ENCODE results near the gene PABPC3.

PABPC3 gene

DNA sequence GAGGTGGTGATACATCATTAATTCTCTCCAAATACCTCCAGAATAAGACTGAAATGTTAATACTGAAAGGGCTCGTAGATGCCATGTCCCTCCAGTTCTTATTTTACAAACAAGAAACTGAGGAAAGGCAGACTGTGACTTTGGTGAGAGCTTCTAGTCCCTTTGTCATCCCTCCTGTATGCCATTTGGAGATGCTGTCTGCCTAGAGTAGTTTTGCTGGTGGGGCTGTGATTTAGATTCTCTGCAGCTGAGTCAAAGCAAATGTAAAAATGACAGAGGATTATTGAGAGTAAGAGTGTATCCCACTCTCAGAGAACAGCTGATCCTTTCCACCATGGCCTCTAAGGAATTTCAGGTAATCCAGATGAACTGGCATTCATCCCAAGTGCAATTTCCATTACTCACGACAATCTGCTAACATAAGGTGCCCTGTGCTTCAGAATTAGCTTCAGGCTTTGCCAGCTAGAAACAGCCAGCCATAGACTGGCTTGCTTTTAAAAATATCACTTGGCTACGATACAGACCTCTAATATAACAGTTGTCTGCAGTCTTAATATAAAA lies 16.8 kb downstream of the PABPC3 start:
- FAIRE-seq: no peak

DNA sequence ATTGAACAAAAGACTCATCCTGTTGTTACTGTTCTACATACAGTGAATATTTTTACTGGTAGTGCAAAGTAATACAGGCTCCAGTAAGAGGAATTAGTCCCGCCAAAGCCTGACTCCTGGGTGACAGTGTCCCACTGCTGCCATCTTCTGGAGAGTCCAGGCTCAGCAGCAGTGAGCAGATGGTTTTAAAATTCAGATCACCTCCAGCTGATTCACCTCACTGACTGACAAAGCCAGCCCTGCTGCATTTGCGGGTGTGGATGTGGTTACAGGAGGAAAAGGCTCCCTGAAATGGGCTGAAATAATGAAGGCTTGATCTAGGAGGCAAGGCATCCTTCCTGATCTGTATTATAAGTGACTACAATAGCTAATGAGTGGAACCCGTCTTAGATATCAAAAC lies 18.3 kb downstream of the PABPC3 start:
- peak; percentile 39 for FAIRE-seq

DNA sequence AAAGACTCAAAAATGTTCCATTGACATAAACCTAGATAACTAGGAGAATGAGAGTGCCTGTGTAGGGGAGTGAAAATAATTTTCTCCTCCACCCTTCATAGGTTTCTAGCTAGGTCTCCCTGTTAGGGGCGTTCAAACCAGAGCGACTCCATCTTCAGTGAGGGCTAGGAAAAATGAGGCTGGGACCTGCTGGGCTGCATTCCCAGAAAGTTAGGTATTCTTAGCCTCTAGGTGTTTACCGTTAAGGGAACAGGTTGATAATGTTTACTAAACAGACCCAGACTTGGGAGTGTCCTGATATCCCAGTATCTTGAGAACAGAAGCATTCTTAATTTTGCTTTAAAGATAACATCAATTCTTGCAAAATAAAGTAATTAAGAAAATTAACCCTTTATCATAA lies 20.1 kb downstream of the PABPC3 start:
- FAIRE-seq: no peak

DNA sequence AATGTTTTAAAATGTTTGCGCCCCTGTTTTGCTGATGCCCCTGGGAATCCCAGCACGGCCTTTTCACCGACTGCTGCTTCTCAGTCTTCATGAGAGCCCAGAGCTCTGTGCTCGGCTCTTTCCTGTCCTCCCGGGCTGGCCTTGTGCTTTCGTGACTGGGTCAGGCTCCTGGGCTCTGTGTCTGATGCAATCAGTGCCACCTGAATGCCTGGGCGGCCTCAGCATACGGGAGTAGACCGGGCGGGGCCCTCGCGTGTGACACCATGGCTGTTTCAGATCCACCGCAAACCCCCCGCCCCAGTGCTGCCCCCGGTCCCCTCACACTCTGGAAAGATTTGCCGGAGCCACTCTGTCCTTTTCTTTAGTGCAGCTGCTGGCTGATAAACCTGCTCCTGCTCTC lies 21.4 kb downstream of the PABPC3 start:
- no peak for FAIRE-seq

DNA sequence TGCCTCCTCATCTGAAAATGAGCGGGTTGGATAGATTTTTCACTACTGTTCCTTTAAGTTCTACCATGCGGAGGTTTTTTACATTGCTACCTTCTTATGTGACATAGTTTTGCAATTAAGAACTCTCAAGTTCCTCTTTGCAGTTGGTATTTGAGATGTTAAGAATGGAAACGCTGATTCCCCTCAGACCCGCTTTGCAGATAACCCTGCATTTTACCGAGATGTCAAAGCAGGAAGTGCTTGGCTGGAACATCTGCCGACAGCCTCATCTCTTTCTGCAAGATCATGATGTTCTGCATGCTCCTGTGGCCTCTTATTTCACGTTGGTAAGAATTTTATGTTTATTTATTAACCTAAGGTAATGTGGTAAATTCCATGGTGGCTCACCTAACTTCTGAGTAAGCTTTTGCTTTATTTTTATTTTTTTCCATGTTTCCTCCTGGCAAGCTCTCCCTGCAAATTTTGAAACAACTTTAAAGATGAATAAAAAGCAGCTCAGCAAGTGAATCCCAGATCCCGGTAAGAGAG lies 22.5 kb downstream of the PABPC3 start:
- no peak for FAIRE-seq

DNA sequence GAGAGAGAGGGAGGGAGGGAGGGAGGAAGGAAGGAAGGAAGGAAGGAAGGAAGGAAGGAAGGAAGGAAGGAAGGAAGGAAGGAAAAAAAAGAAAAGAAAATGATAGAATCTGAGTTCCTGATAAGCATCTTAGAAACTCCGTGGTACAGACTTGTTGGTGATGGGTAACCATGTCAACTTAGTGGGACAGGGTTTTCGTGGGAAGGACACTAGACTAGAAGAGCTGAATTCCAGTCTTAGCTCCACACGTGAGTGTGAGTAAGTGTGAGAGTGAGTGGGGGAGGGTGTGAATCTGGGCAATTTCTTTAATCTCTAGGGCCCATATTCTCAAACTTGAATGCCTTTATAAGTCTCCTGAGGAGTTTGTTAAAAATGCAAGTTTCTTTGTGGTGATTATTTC lies 35.0 kb downstream of the PABPC3 start:
- FAIRE-seq: no peak

DNA sequence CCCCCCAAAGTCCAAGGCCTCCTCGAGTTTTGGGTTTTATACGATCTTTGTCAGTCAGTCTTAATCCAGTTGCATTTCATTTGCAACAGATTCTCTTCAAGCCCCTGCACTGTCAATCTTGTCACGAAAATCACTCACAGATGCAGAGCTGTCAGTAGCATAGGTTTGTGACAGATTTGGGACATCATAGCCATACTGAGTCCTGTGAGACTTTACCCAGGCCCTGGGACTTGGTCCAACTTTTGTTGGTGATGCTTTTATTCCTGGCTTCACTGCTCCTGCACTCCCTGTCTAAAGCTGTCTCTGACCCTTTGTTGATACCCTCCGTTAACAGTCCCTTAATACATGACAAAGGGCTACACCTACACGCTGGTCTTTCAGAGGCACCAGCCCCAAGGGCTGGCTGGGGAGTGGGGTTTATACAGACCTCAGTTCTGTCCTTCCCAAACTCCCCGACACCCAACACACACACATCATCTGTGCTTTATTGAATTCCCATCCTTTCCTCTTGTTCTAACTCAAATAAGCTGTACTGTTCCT lies 36.0 kb downstream of the PABPC3 start:
- no peak for FAIRE-seq

DNA sequence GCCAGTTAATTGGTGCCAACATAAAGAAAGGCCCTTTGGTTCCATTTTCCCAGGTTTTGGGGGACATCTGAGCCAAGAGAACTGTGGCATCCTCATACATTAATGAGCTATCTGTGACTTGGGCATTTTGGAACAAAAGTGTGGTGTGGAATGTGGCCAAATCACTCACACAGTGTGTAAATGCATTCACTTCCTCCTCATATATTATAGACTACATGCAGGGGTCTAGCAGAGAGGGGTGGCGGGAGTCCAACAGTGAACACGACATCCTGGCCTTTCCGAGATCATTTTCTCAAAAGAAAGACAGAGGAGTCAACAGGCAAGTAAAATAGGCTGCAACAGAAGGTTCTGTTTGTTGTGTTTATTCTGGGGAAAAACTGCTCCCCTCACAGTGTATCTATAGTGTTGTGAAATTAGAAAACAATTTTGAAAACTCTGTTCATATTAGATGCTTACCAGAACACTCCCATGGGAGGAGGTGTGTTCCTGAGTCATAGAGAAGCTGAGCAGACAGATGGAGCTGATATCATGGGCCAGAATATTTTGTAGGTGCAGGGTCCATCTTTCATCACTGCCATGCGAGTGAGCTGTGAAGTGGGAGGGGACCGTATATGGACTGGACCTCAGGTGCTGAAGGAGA lies 36.9 kb downstream of the PABPC3 start:
- FAIRE-seq: no peak

DNA sequence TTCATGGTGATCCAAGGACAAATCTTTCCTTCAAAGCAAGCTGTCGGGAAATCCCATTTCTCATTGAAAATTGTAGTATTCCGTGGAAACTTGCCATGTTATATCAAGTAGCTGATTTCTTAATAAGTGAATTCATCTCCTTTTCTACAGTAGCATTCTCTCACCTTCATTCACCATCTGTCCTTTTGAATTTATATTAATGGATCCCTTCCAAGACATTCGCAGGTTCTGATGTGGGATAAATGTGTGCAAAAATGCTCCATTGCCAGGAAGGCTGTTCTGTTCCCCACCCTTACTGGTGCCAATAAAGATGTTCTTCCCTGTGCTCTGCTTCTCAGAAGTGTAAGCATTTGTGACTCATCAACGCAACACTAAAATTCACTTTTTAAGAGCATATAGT lies 40.0 kb downstream of the PABPC3 start:
- no peak for FAIRE-seq

DNA sequence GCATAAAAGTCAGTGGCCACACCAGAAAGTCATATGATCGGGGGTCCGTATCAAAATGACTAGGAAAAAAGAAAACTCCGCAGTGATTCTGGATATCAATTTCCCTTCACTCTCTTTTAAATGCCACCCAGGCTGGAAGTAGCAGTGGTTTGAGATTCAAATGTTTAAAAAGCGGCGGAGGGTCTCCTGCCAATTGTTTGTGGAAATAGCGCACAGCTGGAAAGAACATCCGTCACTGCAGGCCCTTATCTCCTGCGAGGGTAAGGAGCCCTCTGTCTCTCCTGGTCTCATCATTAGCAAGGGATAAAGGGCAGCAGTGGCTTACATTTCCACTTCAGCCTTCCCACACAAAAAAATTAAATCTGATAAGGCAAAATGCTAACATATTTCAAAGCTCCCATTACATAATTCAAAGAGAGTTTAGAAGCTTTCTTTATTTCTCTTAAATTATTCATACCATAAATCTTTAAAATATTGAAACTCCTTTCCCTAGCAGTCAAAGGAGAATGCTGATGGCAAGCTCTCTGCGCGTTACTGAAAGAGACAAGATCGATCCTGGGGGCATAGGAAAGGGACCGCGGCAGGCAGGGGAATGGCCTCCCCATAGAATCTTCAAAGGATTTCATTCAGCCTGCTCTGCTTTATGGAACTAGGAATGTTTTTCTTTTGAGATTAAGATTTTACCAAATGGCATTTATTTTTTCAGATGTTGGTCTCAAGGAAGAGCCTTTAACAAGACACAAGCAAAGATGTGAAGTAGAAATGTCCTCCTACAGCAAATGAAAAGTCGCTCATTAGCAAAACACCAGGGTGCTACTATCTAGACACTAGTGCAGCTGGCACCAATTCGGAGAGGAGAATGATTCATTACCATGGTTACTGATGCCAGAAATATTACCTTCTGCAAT lies 41.2 kb downstream of the PABPC3 start:
- no peak for FAIRE-seq

DNA sequence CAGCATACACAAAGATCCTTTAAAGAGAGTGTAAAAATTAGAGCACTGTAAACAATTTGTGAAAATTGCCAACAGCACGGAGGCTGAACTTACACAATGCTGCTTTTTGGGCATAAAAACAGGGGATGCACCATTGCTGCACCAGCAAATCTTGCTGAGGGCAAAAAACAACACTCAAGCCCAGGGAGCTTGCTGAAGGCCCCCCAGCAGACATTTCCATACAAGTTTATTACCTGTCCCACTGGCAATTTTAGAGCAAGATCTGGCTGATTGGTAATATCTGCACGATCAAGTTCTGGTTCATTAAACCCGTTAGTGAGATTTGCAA lies 41.8 kb downstream of the PABPC3 start:
- FAIRE-seq: no peak

DNA sequence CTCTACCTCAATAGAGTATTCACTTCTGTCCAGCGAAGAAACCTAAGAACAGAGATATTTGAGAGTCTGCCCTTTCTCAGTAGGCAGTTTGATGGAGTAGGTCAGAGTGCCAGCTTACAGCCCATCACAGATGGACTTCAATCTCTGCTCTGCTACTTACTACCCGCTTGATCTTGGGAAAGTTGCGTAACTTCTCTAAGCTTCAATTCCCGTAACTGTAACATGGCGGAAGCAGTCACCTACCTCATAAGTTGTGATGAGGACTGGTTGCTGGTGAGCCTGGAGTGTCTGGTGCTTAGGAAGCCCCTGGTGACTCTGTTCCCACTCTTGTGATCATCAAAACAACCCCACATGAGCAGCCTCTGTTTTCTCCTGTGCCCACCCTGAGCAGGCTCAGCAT lies 45.1 kb downstream of the PABPC3 start:
- no peak for FAIRE-seq

DNA sequence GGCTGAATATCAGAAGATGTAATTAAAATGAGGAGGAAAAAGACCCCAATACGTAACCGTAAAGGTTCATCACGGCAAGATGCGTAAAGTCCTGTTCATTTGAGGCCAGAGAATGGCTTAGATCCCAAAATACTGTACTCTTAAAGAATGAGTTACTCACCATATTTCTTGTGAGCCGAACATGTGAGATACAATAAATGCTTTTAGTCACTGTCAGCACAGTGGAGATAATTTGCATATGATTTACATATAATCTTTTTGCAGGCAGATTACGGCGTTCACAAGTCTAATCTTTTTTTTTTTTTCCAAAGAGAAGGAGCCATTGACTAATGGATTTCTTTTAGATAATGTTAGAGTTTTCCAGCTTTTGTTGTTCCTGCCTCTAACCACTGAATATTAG lies 47.8 kb downstream of the PABPC3 start:
- no peak for FAIRE-seq

DNA sequence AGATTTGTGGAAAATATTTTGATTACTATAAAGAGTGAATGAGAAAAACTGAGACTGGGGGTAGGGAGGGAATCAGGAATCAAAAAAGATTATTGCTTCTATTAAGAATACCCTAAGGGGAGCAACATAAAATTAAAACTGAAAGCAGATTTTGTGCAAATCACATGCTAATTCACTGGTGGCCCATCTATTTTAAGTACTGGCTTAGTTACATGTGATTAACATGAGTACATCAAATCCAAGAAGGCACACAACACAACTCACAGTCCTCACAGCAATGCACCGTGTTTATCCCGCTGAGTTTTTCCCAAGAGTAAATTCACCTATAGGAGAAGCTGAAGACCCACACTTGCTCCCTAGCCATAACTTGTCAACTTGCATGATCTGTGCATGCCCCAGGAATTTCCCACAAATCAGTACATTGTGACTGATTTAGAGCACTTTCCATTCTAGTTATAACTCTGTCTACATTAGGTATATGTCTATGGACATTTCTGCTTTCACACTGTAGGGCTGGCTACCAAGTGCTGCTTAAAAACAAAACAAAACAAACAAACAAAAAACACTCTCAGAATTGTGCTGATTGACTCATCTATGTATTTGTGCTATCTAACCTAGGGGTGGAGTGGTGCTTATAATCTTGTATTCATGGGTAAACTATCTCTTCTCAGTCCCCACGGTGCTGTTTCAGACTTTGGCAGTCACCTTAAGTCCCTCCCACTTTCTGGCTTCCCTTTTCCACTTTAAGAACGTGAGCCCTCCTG lies 51.9 kb downstream of the PABPC3 start:
- FAIRE-seq: no peak

DNA sequence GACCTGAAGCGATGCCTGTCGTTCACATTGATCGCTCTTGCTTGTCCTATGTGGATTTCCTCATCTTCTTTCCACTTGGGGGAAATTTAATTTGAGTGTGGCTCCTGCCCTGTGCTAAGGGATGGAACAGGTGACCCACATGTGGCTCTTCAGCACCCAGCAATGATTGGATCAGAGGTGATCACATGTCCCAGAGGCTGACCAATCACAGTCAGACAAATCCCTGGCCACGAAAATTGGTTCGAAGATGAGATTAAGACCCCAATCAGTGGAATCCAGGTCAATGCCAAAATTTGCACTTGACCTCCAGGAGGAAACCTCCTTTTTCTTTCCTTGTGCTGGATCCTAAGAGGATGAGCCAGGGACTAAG lies 52.5 kb downstream of the PABPC3 start:
- FAIRE-seq: no peak
